LoVo (cell line): ENCODE results near the gene ZNF385A.

ENCODE experiments used
- DNase-seq: peaks from one replicate; pipeline ENCODE4 v3.0.0-alpha.2; 2016; ENCODE audit warnings: low spot score

ZNF385A gene

DNA sequence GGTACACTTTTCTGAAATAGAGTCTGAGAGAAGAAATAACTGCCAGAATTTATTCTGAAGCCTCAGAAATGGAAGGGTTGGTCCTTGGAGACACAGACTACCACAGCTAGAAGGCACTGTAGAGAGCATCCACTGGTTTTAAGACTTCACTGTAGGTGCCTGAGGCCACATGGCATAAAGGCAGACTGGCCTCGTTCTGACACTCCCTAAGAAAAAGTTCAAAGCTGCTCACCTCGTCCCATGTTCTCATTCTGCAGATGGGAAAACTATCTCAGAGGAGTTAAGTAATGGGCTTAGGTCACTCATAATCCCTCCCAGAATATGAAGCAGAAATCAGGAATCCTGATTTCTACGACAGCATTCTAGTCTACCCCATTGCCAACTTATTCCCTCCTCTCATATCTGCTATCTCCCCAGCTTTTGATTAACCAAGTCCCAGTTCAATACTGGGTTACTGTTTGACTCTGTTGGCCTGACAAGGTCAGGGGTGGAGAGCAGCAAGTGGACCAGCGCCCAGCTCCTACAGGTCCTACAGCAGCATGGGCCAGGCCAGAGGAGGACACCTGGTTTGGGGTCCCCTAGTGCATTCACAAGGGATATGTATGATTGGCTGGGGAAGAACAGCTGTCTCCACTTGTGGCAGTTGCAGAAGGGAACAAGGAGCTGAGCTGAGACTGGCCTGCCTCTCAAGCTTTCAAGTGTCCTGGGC, 30.8 kb upstream of the ZNF385A start:
- no peak for DNase-seq

DNA sequence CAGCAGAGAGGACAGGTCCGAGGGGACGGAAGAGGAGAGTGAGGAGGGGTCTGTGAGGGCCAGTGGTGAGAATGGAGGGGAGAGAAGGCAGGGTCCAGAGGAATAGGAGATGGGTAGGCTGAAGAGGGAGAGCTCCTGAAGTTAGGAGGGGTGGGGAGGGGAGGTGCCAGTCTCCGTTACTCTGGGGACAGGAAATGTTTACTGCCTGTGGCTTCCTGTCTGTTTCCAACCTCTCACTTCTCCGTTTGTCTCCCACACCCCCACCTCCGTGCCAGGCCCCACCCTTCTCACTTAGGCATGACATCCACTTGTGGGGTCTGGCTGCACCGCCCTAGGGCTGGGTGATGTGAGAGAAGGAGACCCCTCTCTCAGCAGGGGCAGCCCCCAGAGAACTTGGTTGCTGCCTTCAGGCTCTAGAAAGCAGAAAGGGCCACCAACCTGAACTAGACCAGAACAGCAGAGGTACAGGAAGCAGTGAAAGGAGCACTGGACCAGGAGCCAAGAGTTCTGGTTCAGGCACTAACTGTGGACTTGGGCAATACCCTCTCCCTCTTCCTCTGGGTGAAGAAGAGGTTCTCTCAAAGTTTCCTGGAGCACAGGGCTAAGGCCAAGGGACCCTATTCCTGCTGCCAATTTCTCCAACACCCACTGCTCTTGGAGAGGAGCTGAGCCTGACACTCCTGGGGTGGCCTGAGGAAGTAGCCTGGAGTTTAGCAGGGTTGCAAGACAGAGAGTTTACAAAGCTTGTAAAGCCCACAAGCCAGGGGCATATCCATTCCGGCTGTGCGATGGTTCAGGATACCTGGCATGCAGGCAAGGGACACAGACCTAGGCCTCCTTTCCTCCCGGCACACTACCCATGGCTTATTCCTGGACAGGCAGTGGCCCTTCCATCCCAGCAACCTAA, 29.0 kb upstream of the ZNF385A start:
- DNase-seq: no peak

DNA sequence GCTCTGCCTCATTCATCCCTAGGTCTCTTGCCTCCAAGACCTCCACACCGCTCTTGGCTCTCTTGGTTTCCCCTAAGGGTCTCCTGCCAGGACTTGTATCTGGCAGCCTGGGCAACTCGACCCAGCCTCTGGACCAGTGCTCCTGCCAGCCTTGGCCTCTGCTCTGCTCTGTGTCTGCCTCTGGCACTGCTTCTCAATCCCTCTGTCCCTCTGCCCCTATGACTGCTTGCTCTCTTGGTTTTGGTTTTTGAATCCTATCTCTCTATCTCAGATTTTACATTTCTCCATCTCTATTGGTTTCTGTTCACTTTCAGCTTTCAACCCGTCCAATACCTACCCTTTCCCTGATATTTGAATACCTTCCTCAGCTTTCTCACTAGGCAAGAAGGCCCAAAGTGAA, 28.3 kb upstream of the ZNF385A start:
- no peak for DNase-seq

DNA sequence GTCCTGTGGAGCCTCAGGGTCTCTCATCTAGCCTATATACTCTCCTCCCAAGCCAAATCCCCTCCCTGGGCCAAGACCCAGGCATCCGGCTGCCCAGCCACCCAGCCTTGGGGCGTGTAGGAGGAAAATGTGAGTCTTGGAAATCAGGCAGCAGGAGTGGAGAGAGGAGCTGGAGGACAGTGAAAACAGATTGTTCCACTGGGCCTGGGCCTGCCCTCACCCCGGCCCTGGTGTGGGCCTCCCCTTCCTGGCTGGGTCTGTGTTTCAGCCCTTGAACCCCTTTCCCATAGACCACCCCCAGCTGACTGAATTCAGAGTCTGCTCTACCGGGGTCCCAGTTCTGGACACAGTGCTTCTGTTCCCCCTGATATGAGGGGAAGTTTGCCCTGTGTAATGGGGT, 27.8 kb upstream of the ZNF385A start:
- DNase-seq: no peak

DNA sequence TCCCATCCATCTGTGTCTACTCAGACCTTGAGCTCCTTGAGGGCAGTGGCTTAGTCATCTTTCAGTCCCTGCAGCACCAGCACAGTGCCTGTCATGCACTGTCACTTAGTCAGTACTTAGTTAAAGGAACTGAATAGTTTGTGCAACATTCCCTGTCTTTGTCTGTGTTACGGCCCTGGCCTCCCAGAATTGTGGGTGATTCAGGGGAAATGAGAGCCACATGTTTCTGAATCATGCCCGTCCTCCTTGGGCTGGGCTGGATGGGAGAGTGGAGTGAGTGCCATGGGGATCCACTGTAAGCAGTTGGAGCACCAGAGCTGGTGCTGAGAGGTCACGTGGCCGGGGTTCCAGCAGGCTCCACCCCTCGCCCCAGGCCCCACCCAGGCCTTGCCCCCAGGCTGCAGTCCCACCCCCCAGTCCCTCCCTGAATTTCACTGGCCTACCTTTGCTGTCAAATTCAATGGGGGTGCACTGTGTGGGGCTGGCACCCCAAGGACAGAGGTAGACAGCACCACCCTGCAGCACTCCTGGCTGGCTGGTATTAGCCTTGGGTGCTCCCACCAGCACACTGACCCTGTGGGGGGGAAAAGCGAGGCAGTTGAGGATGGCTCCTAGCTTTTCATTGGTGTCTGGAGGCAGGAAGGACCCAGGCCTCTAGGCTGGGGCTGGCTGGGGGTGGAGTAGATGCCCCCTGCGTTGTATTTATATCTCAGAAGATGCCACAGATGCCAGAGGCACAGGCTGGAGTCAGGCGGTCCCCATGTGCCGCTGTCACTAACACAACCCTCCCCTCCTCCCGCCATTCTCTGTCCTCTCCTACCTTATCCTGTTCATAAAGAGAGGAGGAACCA, 27.1 kb upstream of the ZNF385A start:
- no peak for DNase-seq

DNA sequence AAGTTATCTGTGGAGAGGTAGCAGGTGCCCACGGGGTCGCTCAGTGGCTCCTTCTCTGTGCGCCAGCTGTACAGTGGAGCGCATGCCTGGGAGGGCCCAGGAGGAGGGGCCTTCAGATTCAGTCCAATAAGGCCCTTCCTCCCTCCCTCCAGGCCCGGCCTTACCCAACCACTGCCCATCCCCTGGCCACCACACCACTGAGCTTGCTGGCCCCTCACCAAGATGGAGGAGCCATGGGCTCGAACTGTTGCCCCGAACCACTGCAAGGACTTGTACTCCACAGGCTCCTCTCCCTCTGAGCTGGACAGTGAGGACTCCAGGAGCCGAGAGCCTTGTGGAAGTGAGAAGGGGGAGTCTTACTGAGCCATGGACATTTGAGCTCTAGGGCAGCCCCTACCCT, 24.7 kb upstream of the ZNF385A start:
- DNase-seq: no peak

DNA sequence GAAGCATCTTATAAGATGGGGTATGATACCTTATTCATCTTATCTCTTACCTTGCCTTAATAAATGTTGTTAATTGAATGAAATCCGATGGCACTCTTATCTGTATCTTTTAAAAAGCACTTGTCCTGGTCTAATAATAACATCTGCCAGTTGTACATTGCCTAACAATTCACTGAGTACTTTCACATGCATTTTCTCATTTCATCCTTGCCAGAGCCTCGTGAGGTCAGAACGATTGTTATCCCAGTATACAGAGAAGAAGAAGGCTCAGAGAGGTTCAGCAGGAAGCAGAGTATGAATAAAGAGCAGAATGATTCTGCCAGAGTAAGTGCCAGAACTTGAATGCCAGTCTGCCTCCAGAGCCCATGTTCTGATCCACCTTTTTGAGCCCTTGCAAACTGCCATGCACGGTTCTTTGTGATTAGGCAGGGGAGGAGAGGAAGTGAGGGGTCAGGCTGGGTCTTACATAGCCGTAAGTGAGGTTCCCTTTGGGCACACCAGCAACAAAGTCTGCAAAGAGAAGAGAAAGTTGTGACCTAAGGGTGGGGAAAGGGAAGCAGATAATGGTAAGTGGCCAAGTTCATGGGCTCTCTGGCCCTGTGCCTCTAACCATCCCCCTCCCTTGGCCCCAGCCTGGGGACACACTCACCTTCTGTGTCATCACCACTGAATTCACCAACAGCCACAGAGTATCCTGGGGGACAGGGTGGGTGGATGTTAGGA, 22.8 kb upstream of the ZNF385A start:
- no peak for DNase-seq

DNA sequence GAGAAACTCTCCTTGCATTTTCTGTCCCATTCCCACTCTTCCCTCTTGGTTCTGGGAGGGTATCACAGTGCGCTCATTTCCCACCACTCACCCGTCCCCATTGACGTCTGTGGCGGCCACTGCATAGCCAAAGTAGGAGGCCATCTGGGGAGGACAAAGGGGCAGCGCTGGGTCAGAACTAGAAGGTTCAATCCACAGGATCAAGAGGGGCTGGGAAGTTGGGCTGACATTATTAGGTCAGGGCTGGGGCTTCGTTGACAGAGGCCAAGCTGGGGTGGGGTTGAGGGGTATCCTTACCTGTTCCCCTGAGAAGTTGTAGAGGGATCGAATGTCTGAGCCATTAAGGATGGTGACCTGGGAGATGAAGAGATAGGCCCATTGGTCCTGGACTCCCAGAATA, 21.0 kb upstream of the ZNF385A start:
- DNase-seq: no peak

DNA sequence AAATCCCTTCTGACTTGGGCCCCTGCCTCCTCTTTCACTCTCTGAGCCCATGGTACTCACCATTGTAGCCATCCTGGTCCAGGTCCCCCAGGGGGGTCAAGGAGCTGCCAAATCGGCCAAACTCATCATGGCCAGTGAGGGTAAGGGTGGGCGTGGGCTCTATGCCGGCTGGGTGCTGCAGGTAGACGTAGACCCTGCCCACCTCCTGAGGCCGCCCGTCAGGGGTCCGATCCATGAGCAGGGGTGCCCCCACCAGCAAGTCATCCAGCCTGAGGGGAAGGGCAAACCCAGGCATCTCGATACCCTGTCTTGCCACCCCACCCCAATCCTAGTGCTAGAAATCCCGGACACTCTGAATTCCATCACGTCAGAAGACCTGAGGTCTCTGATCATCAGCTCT, 20.6 kb upstream of the ZNF385A start:
- no peak for DNase-seq

DNA sequence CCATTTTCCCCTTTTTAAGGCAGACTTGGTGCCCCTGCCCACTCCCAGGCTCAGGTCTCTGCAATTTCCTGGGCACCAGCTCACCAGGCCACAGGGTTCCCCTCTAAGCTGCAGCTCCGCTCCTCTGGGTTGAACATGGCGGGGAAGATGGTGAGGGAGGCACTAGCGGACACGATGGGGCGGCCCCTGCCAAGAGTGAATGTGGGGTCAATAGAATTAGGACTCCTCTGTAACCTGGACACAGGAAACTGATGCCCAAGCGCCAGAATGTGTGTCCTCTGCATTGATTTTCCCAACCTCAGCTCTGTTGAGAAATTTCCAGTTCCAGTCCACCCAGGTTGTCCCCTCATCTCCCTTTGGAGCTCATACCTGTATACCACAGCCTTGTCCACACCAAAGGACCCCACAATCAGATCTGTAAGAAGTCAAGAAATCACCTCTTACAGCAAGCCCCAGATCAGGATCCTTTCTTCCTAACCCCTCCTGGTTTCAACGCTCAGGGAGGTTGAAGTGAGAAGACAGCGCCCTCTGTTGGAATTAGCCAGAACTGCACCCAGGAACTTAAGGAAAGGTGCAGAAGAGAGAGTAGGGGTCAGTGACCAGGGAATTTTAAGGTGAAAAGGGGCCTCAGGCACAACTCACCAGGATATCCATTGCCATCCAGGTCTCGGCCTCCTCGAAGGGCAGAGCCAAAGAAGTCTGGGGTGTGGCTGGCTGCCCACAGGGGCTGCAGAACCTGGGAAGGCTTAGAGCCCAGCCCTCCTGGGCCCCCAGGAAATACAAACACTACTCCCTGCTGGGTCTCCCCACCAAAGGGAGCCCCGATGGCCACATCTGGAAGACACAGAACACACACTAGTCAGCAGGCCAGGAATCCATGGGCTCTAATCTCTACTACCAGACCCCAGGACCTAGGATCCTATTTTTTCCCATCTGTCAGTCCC, 19.8 kb upstream of the ZNF385A start:
- peak; percentile 36 for DNase-seq

DNA sequence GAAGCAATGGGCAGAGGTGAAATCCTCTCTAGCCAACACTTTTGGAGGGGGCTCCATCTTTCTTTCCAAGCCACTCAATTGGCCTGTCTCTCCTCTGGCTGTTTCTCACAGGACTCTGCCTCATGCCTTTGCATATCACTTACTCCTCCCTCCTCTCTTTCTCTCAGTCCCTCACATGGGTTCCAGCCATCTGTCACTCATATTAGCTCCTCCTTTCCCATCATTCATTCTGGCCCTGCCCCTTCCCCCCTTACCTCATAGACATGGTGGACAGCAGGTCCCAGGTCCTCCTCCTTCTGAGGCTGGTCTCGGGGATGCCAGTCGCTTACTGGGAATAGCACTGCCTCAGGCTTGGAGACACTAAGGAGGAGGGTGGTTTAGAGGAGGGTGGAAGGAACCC, 16.6 kb upstream of the ZNF385A start:
- no peak for DNase-seq

DNA sequence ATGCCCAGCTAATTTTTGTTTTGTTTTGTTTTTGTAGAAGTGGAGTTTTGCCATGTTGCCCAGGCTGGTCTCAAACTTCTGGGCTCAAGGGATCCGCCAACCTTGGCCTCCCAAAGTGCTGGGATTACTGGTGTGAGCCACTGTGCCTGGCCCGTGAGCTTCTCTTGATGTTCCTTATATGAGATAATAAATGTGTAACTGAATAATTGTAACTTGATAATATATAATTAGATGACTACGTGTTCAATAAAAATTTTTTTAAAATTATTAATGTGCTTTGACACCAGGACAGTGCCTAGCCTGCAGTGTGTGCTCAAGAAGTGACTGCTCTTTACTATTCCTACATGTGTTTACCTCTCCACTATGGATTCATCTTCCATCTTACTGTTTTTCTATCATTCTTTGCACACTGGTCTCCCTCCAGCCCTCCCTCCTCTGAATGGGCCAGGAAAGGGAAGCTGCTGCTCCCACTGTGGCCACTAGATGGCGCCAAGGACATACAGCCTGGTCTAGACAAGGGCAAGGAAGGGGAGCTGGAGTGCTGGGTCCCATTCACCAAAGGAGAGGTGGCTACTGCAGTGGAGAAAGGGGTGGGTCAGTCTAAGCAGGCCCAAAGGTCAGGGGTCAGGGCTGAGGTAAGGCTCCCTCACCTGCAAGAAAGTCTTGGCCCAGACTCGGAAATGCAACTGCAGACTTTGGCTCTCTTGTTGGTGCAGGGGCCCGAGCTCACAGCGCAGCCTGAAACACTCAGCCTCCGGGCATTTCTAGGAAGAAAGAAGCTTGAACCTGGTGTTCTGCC, 14.7 kb upstream of the ZNF385A start:
- peak; percentile 73 for DNase-seq

DNA sequence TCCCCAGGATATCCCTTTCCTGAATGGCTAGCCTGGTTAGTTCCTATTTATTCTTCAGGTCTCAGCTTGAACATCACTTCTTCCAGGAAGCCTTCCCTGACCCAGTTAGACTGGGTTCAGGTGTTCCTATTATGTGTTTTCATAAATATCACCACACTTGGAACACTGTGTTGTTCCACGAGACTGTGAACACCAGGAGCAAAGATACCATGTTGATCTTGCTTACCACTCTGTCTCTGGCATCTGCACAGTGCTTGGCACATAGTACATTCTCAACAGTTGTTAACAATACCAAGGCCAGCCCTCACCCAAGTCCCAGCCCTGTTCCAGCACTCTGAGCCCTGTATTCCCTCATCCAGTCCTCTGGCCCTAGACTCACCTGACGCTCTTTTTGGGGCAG, 13.7 kb upstream of the ZNF385A start:
- DNase-seq: no peak

DNA sequence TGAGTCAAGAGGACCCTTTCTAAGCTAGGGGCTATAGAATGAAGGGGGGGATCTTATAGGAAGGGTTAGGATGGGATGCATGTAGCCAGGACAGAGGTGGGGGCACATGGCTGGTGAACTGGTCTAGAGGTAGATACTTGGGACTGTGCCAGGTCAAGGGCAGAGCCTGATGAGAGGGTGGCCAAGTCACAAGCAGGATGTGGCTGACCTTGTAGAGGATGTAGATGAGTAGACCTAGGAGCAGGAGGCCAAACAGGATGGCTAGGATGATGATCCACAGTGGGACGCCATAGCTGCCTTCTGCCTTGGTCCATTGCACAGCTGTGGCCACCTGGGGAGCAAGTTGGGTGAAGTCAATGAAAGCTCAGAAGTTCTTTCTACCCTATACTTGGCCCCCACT, 12.6 kb upstream of the ZNF385A start:
- no peak for DNase-seq

DNA sequence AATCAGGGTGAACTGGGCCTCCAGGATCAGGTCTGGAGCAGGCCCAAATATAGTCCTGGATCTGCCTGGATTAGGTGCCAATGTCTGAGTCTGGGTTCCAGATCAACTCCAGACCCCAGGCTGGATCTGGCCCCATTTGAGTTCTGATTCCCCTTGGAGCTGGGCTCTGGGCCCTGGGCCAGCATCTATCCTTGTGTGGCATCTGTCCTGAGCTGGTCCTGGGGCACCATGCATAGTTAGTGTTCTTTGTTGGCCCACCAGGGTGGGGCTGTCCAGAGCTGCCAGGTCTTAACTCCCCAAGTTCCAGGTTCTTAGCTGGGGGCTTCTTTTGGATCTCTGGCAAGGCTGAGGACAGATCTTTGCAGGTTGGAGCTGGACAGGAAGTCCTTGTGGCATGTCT, 11.0 kb upstream of the ZNF385A start:
- no peak for DNase-seq

DNA sequence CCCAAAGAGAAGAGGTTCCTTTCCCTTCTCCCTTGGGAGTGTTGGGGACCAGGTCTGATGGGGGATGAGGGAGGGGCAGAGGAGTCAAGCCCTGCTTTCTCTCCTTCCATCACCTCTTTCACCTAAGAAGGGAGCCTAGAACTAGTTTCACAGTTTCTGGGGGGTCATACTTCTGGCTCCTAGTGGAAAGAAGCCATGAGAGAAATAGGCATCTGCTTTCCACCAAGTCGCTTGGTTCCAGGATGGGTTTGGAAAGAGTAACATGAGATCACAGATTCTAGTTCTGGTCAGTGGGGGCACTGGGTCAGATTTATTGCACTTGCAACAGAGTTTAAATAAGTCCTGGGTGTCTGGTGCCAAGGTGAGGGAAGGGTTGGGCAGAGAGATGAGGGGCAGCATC, 10.5 kb upstream of the ZNF385A start:
- DNase-seq: no peak

DNA sequence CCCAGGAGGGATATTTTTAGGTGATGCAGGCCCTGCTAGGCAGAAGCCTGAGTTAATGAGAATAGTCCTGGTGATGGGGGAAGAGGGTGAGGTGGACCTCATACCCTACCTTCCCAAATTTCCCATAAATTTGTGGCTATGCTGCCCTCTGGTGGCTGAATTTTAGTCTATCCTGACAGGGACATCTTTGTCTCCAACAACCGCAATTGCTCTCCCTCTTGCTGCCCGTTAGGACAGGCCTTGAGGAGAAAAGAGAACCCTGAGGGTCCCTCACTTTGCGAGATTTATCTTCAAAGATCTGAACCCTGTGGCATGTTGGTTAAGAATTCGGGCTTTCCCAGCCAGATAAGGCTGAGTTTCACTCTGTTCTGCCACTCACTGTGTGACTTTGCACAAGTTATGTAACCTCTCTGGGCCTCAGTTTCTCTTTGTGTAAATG, 9.8 kb upstream of the ZNF385A start:
- DNase-seq: peak; percentile 59

DNA sequence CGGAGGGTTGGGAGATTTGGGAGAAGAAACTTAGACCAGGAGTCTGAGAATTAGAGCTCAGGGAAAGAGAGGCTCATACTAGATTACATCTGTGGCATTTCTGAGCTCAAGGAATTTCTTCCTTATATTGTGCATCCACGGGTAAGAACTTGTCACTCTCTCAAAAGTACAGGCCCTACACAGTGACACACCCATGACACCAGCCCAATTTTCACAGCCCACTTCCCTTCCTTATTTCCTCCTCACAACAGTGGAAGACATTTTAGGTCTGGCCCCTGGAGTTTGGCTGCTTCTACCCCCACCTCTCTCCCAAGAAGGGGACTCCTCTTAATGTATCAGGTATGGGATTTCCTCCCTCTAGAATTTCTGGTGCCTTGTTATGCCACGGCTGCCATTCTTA, 9.2 kb upstream of the ZNF385A start:
- no peak for DNase-seq

DNA sequence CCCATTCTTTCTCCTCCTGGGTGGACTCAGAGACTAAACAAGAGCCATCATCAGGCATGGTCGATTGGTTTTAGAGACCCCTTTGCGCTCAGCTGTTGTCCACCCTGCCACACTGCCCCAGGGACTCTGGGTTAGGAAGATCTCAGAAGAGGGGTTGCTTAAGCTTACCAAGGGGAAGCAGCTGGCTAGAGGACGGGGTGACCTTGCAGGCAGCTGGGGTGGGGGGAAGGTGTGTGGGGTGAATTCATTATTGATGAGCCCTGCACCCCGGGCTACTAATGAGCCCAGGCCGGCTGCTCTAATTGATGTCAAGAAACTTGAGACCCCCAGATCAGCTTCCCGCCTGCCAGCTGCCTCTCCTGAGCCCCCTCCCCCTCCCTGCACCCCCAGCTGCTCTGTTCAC, 8.7 kb upstream of the ZNF385A start:
- no peak for DNase-seq
